Measurements from ENCODE around the gene SIVA1.
A peak's percentile ranks its signal among the peaks of the same experiment; 100 is the strongest.

Gene SIVA1

DNA sequence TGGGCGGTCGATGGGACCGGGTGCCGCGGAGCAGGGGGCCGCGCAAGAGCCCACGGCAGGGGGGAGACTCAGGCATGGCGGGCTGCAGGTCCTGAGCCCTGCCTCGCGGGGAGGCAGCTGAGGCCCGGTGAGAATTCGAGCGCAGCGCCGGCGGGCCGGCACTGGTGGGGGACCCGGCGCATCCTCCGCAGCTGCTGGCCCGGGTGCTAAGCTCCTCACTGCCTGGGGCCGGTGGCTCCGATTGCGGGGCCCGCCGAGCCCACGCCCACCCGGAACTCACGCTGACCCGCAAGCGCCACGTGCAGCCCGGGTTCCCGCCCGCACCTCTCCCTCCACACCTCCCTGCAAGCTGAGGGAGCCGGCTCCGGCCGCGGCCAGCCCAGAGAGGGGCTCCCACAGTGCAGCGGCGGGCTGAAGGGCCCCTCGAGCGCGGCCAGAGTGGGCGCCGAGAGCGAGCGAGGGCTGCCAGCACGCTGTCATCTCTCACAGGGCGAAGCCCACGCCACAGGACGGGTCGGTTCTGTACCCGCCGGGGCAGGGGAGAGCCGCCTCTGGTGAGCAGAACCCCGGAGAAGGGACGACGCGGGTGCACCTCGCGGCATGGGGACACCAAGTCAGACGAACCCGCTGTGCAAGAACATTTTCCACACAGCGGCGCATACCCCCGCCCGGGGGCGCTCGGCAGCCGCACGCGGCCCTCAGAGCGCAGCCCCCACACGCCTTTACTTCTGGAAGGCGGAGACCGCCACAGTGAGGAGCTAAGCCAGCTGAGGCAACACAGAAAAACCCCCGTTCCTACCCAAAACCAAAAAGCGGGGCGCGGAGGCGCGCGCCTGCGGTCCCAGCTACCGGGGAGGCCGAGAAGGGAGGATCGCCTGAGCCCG is 1.2 kb upstream of the SIVA1 start:
- DNase-seq (ENCODE audit: low read depth): no peak

DNA sequence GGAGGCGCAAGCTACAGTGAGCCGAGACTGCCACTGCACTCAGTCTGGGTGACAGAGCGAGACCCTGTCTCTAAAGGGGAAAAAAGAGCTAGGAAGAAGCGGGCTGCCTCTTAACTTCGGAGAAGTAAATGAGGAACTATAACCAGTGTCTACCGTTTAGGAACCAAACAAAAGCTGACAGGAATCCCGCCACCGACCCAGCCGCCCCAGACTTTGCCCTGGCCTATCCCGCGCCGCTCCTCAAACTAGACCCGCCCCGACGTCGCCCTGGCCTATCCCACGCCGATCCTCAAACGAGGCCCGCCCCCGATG is 568 bp upstream of the SIVA1 start:
- no peak for DNase-seq (ENCODE audit: low read depth)

GRCh38 chr14:104753528-104754212 is 723 bp downstream of the SIVA1 start:
- no peak for DNase-seq (ENCODE audit: low read depth)

DNA sequence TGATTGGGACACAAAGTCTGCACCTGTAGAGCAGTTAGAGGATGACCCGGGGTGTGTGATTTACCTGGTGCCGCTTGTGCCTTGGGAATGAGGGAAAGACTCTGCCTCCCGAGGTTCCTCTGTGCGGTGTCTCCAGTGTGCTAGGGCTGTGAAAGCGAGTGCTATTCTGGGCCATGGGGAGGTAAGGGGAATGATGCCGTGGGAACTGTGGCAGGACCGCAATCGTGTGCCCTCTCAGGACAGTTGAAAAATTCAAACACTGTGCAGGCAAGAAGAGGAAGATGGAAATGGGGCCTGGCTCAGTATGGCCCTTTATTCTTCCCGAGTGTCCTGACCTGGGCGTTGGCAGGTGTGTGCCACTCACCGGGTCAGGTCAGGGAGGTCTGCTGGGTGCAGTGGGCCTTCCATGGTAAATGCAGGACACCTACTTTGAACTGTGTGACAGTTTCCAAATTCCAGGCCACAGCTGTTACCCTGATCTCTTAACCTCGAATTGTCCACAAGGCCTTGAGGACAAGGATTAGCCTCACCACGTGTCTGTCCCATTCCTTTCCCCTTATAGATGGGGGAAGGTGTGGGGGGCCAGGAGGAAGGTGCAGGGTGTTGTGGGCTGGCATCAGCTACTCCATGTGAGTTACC is 1.4 kb downstream of the SIVA1 start:
- no peak for DNase-seq (ENCODE audit: low read depth)

- no peak for DNase-seq (ENCODE audit: low read depth)
Observed at GRCh38 chr14:104755621-104756020, 2.7 kb downstream of the SIVA1 start.

DNA sequence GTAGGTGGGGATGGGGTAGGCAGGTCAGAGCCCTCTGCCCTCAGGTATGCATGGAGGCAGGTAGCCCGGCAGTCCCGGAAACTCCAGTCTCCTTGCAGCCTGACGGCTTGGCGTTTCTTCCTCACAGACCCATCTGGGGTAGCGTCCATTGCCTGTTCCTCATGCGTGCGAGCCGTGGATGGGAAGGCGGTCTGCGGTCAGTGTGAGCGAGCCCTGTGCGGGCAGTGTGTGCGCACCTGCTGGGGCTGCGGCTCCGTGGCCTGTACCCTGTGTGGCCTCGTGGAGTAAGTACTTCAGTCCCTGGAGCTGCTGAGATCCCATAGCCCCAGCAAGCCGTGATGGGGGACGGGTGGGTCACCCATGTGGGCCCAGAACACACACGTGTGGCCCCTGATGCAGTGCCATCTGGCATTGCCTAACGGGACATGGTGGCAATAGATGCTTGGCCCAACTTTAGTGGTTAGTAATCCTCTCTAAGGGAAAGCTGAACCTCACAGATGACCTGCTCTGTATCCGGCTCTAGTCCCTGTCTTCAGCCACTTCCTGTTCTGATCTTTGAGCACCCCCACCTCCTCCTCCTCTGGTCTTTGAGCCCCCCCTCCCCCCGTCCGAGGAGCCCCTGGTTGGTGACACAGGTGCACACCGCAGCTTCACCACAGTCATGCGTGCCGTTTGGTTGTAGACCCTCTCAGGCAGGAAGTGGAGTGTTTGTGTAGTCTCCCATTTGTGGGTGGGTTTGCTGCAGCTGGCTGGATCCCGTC is 3.7 kb downstream of the SIVA1 start:
- no peak for DNase-seq (ENCODE audit: low read depth)

DNA sequence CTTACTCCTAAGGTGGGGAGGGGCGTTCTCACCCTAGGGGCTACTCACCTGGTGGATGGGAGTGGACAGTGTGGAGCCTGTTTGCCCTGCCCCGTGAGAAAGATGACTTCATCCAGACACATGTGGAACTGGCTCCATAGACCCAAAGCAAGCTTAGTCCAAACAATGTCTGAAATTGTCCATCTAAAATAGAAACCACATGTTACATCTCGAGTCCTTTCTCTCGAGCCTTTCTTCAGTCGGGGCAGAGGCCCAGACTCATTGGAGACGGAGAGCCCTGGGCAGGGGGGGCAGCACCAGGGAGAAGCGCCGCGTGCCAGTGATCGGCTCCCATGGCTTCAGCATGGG is 4.3 kb downstream of the SIVA1 start:
- no peak for DNase-seq (ENCODE audit: low read depth)

DNA sequence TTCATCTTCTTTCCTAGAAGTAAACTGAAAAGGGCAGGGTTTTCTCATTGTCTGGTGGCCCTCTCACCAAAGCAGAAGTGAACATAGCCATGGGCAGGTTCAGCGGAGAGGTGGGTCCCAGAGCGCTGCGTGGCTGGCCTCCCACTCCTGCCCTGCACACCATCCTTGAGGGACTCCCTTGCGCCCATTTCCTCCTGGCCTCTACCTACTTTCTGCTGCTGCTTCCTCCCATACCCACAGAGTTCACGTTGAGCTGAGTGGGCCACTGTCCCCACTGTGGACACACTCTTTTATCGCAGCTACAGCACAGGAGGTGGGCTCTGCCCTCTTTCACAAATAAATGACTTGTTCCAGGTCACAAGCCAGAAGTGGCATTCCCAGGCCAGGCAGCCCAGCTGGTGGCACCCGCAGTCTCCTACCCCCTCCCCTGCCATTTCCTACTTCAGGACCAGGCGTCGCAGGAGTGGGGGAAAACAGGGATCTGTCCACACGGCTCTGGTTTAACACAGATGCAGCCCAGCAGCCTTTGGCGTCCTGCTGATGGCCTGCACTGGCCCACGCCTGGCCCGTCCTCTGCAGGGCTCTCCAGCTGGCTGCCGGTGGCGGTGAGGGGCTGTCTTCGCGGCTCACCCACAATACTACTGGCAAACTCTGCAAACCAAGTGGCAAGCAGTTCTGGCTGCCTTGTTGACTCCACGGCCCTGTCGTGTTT is 4.9 kb downstream of the SIVA1 start:
- no peak for DNase-seq (ENCODE audit: low read depth)

- DNase-seq (ENCODE audit: low read depth): no peak
Observed at GRCh38 chr14:104758981-104759969, 6.3 kb downstream of the SIVA1 start.

DNA sequence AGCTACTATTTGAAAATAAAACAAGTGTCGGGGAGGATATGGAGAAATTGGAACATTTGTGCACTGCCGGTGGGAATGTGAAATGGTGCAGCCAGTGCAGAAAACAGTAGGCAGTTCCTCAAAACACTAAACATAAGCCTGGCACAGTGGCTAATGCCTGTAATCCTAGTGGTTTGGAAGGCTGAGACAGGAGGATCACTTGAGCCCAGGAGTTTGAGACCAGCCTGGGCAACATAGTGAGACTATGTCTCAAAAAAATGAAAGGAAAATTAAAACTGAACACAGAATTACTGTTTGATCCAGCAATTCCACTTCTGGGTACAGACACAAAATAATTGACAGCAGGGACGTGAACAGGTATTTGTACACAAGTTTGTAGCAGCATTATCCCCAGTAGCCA is 12.6 kb downstream of the SIVA1 start:
- no peak for DNase-seq (ENCODE audit: low read depth)

DNA sequence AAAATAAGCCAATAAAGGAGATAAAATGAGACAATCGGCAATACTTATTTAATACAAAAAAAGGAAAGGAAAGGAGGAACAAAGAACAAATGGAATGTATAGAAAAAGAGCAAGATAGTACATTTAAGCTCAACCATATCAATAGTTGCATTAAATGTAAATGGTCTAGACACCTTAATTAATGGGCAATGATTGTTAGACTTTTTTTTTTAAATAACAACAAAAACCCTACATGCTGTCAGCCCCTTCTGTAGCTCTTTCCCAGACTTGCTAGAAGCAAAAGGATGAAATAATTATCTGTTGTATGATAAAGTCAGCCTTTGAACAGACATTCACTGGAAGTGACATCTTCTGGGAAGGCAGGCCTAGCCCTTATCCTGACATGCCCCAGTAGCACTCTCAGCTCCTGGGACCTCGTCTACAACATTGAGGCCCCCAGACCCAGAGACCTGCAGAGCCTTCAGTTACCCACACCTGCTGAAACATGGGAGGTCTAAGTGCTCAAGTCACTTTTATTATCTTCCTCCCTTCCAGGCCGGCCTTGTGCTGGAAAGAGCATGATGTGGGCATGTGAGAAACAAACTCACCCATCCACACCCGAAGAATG is 13.4 kb downstream of the SIVA1 start:
- no peak for DNase-seq (ENCODE audit: low read depth)

- DNase-seq (ENCODE audit: low read depth): no peak
Observed at GRCh38 chr14:104766863-104767633, 14.1 kb downstream of the SIVA1 start.

- no peak for DNase-seq (ENCODE audit: low read depth)
Observed at GRCh38 chr14:104767634-104767918, 14.6 kb downstream of the SIVA1 start.

- DNase-seq (ENCODE audit: low read depth): peak; percentile 88
Observed at GRCh38 chr14:104768437-104769323, 15.7 kb downstream of the SIVA1 start.

DNA sequence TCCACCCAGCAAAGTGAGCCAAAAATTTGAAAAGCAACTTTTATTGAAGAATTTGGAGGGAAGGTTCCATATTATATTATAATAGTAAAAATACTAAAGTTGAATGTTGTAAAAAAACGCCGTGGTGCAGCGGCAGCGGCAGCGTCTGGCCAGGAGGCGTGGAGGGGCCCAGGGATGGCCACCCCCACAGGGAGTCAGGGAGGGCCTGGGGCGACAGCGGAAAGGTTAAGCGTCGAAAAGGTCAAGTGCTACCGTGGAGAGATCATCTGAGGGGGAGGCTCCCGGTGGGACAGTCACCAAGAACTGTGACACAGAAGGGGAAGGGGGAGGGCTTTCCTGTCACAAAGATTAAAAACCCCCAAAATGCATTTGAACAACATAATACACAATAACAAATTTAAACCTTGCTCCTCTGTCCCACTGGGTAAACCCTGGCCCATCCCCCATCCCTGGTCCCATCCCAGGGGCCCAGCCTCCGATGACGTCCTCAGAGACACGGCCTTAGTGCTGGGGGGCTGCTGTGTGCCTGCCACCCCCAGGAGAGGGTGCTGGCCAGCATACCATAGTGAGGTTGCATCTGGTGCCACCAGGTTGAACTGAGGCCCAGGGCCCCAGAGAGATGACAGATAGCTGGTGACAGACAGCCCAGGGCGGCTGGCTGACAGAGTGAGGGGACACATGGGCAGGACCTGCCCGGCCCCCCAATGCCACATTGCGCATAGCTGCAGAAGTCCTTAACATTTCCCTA is 16.6 kb downstream of the SIVA1 start:
- no peak for DNase-seq (ENCODE audit: low read depth)

DNA sequence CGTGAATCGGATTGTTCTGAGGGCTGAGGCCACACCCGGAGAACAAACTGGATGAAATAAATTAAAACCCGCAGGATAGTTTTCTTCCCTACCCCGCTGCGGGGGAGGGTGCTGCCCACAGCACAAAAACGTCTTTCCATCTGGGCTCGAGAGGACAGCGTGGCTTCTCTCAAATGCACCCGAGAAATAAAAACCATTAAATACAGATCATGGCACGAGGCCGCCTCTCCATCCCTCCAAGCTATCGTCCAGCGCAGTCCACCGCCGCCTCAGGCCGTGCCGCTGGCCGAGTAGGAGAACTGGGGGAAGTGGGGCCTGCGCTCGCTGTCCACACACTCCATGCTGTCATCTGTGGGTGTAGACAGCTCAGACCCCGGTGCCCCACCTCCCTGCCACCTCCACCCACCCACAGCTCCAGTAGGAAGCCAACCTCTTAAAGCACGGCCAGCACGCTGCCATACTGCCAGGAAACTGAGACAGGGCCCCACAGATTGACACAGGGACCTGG is 17.2 kb downstream of the SIVA1 start:
- no peak for DNase-seq (ENCODE audit: low read depth)

GRCh38 chr14:104770851-104771272 is 17.9 kb downstream of the SIVA1 start:
- no peak for DNase-seq (ENCODE audit: low read depth)

DNA sequence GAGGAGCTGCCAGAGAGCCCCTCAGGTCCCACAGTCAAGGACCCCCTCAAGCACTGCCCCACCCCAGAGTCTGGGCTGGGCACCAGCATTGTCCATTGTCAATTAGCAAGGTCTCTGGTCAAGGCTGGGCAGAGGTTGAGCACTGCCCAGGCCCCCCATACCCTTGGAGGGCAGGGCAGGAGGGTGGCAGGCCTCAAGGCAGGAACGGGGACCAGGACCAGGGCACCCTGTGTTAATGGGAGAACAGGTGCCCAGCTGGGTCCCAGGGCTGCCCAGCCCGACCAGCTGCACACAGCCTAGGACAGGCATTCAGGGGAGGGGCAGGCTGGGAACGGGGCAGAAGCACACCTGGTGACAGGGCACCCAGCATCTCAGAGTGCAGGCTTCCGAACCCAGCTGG is 18.4 kb downstream of the SIVA1 start:
- no peak for DNase-seq (ENCODE audit: low read depth)
